Activated effector memory CD4-positive, alpha-beta T cell treated with anti-CD3 and anti-CD28 coated beads, Interleukin-2, amount 50 U/mL, for 16 hours (primary cell): ENCODE results near the gene GPR42.
A peak's percentile ranks its signal among the peaks of the same experiment; 100 is the strongest.

Experiments
- DNase-seq: peaks from one replicate; pipeline ENCODE4 v3.0.0-alpha.2; 2020

Gene GPR42

GRCh38 chr19:35370722-35371121, at the start of gene GPR42:
GPR42 (plus strand) TSS chr19:35371068; CDS start chr19:35371360, 292 bp downstream.
- DNase-seq = no peak

GRCh38 chr19:35321291-35321690, 49.6 kb upstream of the GPR42 start:
- no peak for DNase-seq

- no peak for DNase-seq
Observed at GRCh38 chr19:35322014-35322413, 48.9 kb upstream of the GPR42 start.

GRCh38 chr19:35327642-35328041, 43.2 kb upstream of the GPR42 start:
- DNase-seq = no peak

- no peak for DNase-seq
Observed at GRCh38 chr19:35328851-35329285, 42.0 kb upstream of the GPR42 start, which contains the start of gene CD22. CD22 (plus strand) TSS chr19:35329187; CDS start chr19:35332041, 2,854 bp downstream.

GRCh38 chr19:35329323-35329722, 41.5 kb upstream of the GPR42 start:
- no peak for DNase-seq

- DNase-seq = no peak
Observed at GRCh38 chr19:35330475-35330874, 40.4 kb upstream of the GPR42 start.

- no peak for DNase-seq
Observed at GRCh38 chr19:35331551-35332214, 39.2 kb upstream of the GPR42 start.

- DNase-seq = peak; percentile 71
Observed at GRCh38 chr19:35332817-35333216, 38.1 kb upstream of the GPR42 start.

GRCh38 chr19:35334144-35334753, 36.6 kb upstream of the GPR42 start:
- DNase-seq = no peak

GRCh38 chr19:35336166-35336955, 34.5 kb upstream of the GPR42 start:
- no peak for DNase-seq

- DNase-seq = no peak
Observed at GRCh38 chr19:35337097-35337983, 33.5 kb upstream of the GPR42 start.

GRCh38 chr19:35337984-35338296, 32.9 kb upstream of the GPR42 start:
- no peak for DNase-seq

- no peak for DNase-seq
Observed at GRCh38 chr19:35340431-35340830, 30.4 kb upstream of the GPR42 start.

- DNase-seq = no peak
Observed at GRCh38 chr19:35341006-35341405, 29.9 kb upstream of the GPR42 start.

GRCh38 chr19:35341565-35342225, 29.2 kb upstream of the GPR42 start:
- DNase-seq = no peak

- no peak for DNase-seq
Observed at GRCh38 chr19:35342430-35342829, 28.4 kb upstream of the GPR42 start.

- DNase-seq = peak; percentile 57
Observed at GRCh38 chr19:35344511-35345031, 26.3 kb upstream of the GPR42 start.

- DNase-seq = no peak
Observed at GRCh38 chr19:35345671-35346111, 25.2 kb upstream of the GPR42 start.

GRCh38 chr19:35346193-35347052, 24.4 kb upstream of the GPR42 start:
- peak; percentile 88 for DNase-seq
